A673 (cell line): ENCODE measurements around the gene MAML2.

Experiments used
- CTCF ChIP-seq: fragments of 300-800, 200-600 bp; sonication (generic); conservative IDR thresholded peaks from 2 replicates; pipeline ENCODE4 v1.5.1; 2017; ENCODE audit warnings: low read depth, mild to moderate bottlenecking, antibody characterized with exemption, low read length, moderate library complexity, mixed read lengths
- EZH2 ChIP-seq: fragments of 200-600 bp; sonication (generic); IDR thresholded peaks from 2 replicates; pipeline ENCODE4 v1.6.1; 2017; ENCODE audit warnings: borderline replicate concordance, low read depth, mild to moderate bottlenecking, mixed read lengths, antibody characterized with exemption, low read length; ENCODE audit not compliant: poor library complexity, severe bottlenecking

- no peak for TF ChIP-seq CTCF
- no peak for TF ChIP-seq EZH2
Observed at GRCh38 chr11:96180341-96180740, 162.7 kb downstream of the MAML2 start.
